COR-L47 (cell line): Measurements from ENCODE around the gene PADI2.

Experiments
- DNase-seq: peaks from one replicate; lab custom pipeline; 2025; lab: John Stamatoyannopoulos, UW

The PADI2 gene

GRCh38 chr1:17018849-17019248, 100.4 kb downstream of the PADI2 start:
- no peak for DNase-seq

GRCh38 chr1:17017435-17017834, 101.8 kb downstream of the PADI2 start:
- DNase-seq, result no peak
